Subcutaneous adipose tissue (tissue), 4 donors: ENCODE data around the gene CTIF. TPM values are rescaled to one million over a fixed set of nuclear protein-coding genes. Genes with fewer than 3 reads are reported as not detected.

Experiments used
- total RNA-seq, 4 donors: library from RNA; depleted of rRNA; stranded (reverse); fragments of >200 nt; gene quantifications; one replicate each; pipeline ENCODE4 v1.1.0, GENCODE V29; 2016
- TF ChIP-seq, protein P1 (sequence below): fragments of 450-650 bp; IDR thresholded peaks from one replicate; pipeline ENCODE4 v1.5.1; 2016; ENCODE audit warnings: low read depth, mild to moderate bottlenecking, control low read depth, antibody characterized with exemption, moderate library complexity

CTIF gene
- total RNA-seq, 4 donors from 2014 or later: 41.0 to 195 (median 78.3) TPM

DNA sequence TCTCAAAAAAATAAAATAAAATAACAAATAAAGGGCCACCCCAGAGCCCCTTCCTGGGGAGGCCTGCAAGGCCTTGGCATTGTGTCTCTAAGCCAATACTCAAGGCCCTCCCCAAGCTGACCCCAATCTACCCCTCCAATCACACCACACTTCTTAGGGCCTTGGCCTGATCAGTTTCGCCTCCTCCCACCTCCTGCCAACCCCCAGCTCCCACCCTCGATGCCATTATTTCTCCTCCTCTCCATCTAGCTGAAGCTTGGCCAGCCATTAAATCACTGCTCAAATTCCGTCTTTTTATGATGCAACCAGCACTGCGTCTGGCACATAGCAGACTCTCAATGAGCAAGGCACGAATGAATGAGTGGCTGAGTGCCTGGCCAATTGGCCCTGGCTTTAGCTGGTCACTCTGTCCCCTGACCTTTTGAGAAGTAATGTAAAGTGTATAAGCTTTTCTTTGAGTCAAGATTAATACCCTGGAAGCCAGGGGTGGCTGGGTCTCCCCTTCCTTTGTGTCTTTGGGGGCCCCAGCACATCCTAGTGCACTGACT lies 356.0 kb downstream of the CTIF start:
- TF ChIP-seq, protein P1, sequence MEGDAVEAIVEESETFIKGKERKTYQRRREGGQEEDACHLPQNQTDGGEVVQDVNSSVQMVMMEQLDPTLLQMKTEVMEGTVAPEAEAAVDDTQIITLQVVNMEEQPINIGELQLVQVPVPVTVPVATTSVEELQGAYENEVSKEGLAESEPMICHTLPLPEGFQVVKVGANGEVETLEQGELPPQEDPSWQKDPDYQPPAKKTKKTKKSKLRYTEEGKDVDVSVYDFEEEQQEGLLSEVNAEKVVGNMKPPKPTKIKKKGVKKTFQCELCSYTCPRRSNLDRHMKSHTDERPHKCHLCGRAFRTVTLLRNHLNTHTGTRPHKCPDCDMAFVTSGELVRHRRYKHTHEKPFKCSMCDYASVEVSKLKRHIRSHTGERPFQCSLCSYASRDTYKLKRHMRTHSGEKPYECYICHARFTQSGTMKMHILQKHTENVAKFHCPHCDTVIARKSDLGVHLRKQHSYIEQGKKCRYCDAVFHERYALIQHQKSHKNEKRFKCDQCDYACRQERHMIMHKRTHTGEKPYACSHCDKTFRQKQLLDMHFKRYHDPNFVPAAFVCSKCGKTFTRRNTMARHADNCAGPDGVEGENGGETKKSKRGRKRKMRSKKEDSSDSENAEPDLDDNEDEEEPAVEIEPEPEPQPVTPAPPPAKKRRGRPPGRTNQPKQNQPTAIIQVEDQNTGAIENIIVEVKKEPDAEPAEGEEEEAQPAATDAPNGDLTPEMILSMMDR: no peak

GRCh38 chr18:48896326-48896874 lies 357.6 kb downstream of the CTIF start:
- TF ChIP-seq, protein P1: no peak

DNA sequence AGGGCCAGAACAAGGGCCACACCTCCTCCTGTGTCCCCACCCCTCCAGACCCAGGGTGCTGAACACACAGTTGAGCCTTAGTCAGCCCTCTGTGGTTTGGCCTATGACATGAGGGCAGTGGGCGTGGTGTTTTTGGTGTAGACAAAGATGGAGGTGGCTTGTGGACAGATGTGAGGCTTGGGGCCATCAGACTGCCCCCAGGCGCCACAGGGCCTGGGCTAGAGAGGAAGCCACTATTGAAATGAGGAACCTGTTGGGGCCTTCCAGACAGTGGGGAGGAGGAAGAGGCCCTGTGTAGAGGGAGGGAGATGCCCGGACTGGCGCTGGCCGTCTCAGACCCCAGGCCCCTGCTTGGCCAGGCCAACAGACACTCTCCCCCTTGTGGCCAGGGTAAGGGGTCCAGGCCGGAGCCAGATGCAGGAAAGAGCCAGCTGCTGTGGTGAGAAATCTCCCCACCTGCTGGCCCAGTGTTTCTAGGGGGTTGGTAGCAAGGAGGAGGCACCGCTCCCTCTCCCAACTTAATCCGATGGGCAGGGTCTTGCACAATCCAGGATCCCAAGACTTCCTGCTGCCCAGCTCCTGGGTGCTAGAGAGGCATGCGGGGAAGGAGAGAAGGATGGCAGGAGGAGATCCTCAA lies 358.2 kb downstream of the CTIF start:
- TF ChIP-seq, protein P1: no peak

DNA sequence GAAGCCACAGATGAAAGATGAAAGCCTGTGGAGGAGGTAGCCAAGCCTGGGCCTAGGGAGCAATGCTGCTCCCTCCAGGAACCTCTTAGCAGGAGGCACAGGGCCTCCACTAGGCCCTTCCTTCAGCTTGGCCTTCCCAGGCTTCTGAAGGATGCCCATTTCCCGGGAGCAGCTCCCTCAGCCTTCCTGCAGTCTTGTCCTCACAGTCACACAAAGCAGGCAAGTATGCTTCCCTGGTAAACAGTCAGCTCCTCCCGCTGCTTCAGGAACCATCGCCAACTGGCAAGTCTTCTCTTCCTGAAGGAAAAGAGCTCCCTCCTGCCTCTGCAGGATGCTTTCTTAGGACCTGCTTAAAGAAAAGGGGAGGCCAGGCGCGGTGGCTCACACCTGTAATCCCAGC lies 358.7 kb downstream of the CTIF start:
- TF ChIP-seq, protein P1: no peak

GRCh38 chr18:48898521-48898920 lies 359.7 kb downstream of the CTIF start:
- TF ChIP-seq, protein P1: no peak

DNA sequence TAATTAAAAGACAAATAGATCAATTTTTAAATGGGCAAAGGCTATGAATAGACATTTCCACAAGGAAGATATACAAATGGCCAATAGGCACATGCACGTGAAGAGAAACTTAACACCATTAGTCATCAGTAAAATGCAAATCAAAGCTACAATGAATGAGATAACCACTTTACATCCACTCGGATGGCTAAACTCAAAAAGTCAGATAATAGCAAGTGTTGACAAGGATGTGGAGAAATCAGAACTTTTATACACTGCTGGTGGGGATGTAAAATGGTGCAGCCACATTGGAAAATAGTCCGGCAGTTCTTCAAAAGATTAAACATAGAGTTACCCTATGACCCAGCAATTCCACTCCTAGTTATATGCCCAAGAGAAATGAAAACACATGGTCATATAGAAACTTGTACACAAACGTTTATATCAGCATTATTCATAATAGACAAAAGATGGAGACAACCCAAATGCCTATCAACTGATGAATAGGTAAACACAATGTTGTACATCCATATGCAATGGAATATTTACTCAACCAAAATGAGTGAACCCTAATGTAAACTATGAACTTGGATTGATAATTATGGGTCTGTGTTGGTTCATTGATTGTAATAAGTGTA lies 360.8 kb downstream of the CTIF start:
- TF ChIP-seq, protein P1: no peak

GRCh38 chr18:48900469-48900868 lies 361.6 kb downstream of the CTIF start:
- TF ChIP-seq, protein P1: no peak
